ENCODE data around the gene ELMOD1. TPM values are rescaled to one million over a fixed set of nuclear protein-coding genes. Genes with fewer than 3 reads are reported as not detected.

The ELMOD1 gene
- total RNA-seq, 1 donor from 2014 or later = 2.3 TPM

DNA sequence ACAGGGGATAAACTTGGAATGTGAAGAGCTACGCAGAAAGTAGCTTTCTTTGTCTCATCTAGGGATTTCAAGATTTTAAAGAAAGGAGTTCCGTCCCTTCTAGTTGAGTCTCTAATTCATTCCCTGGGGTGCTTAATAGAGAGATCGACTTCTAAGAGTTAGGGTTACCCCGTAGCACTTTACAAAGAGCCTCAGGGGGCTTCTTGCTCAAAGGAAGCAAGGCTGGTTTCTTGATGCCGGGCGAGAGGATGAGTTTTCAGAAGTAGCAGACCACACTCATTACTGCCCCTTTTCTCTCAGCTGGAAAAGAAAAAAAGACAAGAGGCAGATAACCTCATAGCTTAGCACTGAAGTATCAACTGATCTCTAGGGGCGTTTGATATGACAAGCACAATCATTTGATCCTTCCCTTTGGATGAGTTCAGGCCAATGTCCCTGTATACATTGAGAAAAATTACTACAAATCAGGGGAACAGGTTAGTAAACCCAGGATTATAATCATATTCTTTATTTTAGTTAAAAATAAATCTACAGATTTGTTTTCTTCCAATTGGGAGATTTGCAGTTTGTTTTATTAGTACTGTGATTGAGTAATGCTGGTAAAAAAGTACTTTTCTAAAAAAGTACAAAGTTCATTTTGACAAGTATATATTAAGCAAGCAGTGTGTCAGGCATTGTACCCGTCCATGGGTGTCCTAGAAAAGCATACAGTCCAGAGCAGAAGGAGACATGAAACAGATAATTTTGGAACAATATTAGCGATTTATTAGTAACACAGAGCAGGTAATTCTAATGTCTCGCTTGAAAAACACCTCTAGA is 18.7 kb downstream of the ELMOD1 start:
- Histone ChIP-seq H3K27ac (replicated peaks) (no peak overlapping the region), H3K36me3 (no peaks in the 10 kb centered on the region), H3K4me3 (no peak overlapping the region), H3K9me3 (replicated peaks) (no peaks in the 10 kb centered on the region), H3K27me3 (ENCODE audit: low read depth) (peaks cover 73% of the 10 kb centered on the region), H3K4me1 (no peaks in the 10 kb centered on the region)
- intact Hi-C loops (cut with micrococcal nuclease) = no loop called here
- no peak for DNase-seq
- TF ChIP-seq, protein P1, sequence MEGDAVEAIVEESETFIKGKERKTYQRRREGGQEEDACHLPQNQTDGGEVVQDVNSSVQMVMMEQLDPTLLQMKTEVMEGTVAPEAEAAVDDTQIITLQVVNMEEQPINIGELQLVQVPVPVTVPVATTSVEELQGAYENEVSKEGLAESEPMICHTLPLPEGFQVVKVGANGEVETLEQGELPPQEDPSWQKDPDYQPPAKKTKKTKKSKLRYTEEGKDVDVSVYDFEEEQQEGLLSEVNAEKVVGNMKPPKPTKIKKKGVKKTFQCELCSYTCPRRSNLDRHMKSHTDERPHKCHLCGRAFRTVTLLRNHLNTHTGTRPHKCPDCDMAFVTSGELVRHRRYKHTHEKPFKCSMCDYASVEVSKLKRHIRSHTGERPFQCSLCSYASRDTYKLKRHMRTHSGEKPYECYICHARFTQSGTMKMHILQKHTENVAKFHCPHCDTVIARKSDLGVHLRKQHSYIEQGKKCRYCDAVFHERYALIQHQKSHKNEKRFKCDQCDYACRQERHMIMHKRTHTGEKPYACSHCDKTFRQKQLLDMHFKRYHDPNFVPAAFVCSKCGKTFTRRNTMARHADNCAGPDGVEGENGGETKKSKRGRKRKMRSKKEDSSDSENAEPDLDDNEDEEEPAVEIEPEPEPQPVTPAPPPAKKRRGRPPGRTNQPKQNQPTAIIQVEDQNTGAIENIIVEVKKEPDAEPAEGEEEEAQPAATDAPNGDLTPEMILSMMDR (IDR thresholded peaks at IDR 0.05; ENCODE audit: borderline replicate concordance) = no peak

DNA sequence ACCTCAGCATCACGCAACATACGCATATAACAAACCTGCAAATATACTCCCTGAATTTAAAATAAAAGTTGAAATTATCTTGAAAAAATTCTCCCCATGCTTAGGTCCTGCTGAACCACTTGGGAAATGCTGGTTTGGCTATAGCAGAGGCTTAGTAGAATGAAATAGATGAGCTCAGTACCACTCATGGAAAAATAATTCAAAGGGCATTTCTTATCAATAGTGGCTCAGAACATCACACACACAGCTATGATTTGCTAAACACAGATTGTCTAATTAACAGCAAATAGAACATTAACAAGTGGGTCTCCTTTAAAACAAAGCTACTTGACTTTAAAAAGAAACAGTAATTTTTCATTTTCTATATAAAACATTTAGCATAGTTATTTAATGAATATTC is 21.5 kb downstream of the ELMOD1 start:
- intact Hi-C loops (cut with micrococcal nuclease) = no loop called here
- Histone ChIP-seq H3K4me3 (no peak overlapping the region), H3K36me3 (no peaks in the 10 kb centered on the region), H3K4me1 (no peaks in the 10 kb centered on the region), H3K27me3 (ENCODE audit: low read depth) (peaks cover 55% of the 10 kb centered on the region), H3K9me3 (replicated peaks) (no peaks in the 10 kb centered on the region), H3K27ac (replicated peaks) (no peak overlapping the region)
- TF ChIP-seq, protein P1 (IDR thresholded peaks at IDR 0.05; ENCODE audit: borderline replicate concordance) = no peak
- DNase-seq = no peak

DNA sequence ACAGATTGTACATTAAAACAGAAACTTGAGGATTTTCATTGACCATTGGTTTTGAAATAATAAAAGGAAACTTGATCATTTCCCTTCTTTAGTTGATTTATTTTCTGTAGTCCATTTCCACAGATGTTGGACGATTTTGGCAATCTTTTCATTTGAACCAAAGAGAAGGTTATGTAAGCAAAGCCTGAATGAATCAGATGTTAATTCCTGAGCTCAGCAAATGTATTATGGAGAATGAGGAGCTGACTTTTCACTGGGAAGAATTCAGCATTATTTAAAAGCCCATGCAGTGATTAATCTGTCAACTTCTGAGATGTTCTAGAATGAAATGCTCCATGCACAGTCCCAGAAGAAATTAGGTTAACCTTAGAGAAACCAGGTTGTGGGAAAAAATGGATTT is 29.0 kb downstream of the ELMOD1 start:
- DNase-seq = no peak
- TF ChIP-seq, protein P1 (IDR thresholded peaks at IDR 0.05; ENCODE audit: borderline replicate concordance) = no peak
- Histone ChIP-seq H3K4me1 (no peaks in the 10 kb centered on the region), H3K36me3 (no peaks in the 10 kb centered on the region), H3K27me3 (ENCODE audit: low read depth) (peaks cover 40% of the 10 kb centered on the region), H3K27ac (replicated peaks) (no peak overlapping the region), H3K9me3 (replicated peaks) (no peaks in the 10 kb centered on the region), H3K4me3 (no peak overlapping the region)
- intact Hi-C loops (cut with micrococcal nuclease) = no loop called here

DNA sequence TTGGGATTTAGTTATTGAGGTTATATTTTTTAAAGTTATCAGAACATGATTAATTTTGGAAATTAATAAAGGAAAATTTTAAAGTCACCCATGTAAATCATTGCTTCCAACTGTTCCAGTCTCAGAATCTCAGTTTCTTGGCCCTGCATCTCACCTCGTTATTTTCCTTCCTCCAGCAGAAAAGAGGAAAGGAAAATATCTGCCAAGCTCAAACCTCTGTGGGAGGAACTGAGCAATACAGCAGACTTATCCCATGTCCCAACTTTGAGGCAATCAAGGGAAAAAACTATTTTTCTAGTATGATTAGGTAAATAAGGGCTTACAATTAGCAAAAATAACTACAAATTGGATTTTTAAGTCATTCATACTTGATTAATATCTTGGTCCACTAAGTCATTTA is 30.1 kb downstream of the ELMOD1 start:
- H3K4me3 ChIP-seq = no peak overlapping the region
- no peak for DNase-seq
- TF ChIP-seq, protein P1 (IDR thresholded peaks at IDR 0.05; ENCODE audit: borderline replicate concordance) = no peak
- no peaks in the 10 kb centered on the region for H3K4me1 ChIP-seq
- no peak overlapping the region for H3K27ac ChIP-seq (replicated peaks)
- no peaks in the 10 kb centered on the region for H3K36me3 ChIP-seq
- peaks cover 51% of the 10 kb centered on the region for H3K27me3 ChIP-seq (ENCODE audit: low read depth)
- intact Hi-C loops (cut with micrococcal nuclease) = no loop called here
- no peaks in the 10 kb centered on the region for H3K9me3 ChIP-seq (replicated peaks)

DNA sequence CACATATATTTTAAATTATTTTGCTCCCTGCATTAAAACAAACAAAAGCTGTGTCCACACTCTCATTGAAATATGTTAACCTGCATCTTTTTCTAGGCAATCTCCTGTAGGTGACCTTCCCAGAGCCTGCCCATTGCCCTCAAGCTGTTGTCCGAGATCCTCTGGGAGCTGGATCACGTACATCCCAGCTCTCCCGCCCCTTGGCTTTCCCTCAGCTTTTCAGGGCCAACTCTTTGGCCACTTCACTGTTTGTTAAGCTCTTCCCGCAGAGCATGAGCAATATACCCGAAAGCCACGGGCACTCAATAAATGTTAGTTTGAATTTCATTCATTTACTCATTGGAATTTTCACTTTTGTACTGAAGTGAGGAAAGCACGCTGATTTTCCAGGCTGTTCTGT is 32.2 kb downstream of the ELMOD1 start:
- intact Hi-C loops (cut with micrococcal nuclease) = no loop called here
- no peak overlapping the region for H3K4me3 ChIP-seq
- peaks cover 55% of the 10 kb centered on the region for H3K27me3 ChIP-seq (ENCODE audit: low read depth)
- no peaks in the 10 kb centered on the region for H3K9me3 ChIP-seq (replicated peaks)
- no peaks in the 10 kb centered on the region for H3K4me1 ChIP-seq
- H3K27ac ChIP-seq (replicated peaks) = no peak overlapping the region
- H3K36me3 ChIP-seq = no peaks in the 10 kb centered on the region
- no peak for DNase-seq
- TF ChIP-seq, protein P1 (IDR thresholded peaks at IDR 0.05; ENCODE audit: borderline replicate concordance) = no peak
